Measurements from ENCODE around the gene IQGAP1.

DNA sequence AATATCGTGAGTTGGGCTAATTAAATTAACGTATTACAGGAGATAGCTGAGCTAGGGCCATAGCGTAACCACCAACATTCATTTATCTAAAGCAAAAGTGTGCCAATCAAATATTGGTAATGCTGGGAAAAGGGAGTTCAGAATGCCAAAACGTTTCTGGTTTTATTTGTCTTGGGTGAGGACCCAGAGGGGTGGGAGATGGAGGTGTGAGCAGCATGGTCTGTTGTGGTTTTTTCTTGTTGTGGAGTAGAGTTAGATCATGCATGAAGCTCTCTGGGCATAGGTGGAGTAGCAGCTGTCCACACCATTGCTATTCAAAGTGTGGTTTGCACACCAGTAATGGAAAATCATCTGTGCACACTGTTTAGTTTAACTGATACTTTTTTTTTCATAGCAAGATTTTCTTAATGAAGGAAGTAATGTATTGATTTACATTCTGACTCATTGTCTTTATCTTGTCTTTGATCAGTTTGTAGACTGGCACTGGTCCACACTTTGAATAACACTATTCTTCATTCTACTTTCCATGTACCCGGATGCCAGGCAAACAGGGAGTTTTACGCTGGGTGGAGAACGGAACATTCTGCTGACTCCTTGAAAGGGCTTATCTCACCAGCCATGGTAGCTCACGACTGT is 90.9 kb downstream of the IQGAP1 start:
- TF ChIP-seq, protein P1, sequence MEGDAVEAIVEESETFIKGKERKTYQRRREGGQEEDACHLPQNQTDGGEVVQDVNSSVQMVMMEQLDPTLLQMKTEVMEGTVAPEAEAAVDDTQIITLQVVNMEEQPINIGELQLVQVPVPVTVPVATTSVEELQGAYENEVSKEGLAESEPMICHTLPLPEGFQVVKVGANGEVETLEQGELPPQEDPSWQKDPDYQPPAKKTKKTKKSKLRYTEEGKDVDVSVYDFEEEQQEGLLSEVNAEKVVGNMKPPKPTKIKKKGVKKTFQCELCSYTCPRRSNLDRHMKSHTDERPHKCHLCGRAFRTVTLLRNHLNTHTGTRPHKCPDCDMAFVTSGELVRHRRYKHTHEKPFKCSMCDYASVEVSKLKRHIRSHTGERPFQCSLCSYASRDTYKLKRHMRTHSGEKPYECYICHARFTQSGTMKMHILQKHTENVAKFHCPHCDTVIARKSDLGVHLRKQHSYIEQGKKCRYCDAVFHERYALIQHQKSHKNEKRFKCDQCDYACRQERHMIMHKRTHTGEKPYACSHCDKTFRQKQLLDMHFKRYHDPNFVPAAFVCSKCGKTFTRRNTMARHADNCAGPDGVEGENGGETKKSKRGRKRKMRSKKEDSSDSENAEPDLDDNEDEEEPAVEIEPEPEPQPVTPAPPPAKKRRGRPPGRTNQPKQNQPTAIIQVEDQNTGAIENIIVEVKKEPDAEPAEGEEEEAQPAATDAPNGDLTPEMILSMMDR (IDR thresholded peaks at IDR 0.05) = no peak
- no peak for TF ChIP-seq POLR2A (IDR thresholded peaks at IDR 0.05)

Measured in lower leg skin (tissue), 3 donors.